SIG-M5 treated with dmso at 0.1 percent for 504 hours (cell line): ENCODE data around the gene BCAR1.
"Not testable (repeated sequence)": the region's sequence is repeated elsewhere in the genome, so short reads cannot be mapped to it uniquely, and the experiment has no call there.

ENCODE experiments used
- DNase-seq: peaks from one replicate; lab custom pipeline; 2025; ENCODE audit not compliant: unreplicated experiment; lab: John Stamatoyannopoulos, UW

Gene BCAR1

GRCh38 chr16:75241412-75241811, 10.0 kb downstream of the BCAR1 start:
- DNase-seq, result no peak

GRCh38 chr16:75240633-75241032, 10.8 kb downstream of the BCAR1 start:
- DNase-seq, result not testable (repeated sequence)

GRCh38 chr16:75239542-75240122, 11.8 kb downstream of the BCAR1 start:
- no peak for DNase-seq

GRCh38 chr16:75238853-75239541, 12.4 kb downstream of the BCAR1 start:
- DNase-seq, result no peak

- DNase-seq, result no peak
Observed at GRCh38 chr16:75238132-75238852, 13.1 kb downstream of the BCAR1 start.

- no peak for DNase-seq
Observed at GRCh38 chr16:75237398-75238131, 13.9 kb downstream of the BCAR1 start.

- DNase-seq, result no peak
Observed at GRCh38 chr16:75236736-75237397, 14.6 kb downstream of the BCAR1 start.

GRCh38 chr16:75236232-75236631, 15.2 kb downstream of the BCAR1 start:
- no peak for DNase-seq

- no peak for DNase-seq
Observed at GRCh38 chr16:75235721-75236193, 15.7 kb downstream of the BCAR1 start.

- no peak for DNase-seq
Observed at GRCh38 chr16:75234856-75235696, 16.3 kb downstream of the BCAR1 start.

GRCh38 chr16:75233611-75233938, 17.8 kb downstream of the BCAR1 start:
- no peak for DNase-seq

- DNase-seq, result no peak
Observed at GRCh38 chr16:75231570-75231969, 19.9 kb downstream of the BCAR1 start.

GRCh38 chr16:75230471-75231110, 20.8 kb downstream of the BCAR1 start:
- no peak for DNase-seq

- DNase-seq, result no peak
Observed at GRCh38 chr16:75229172-75230031, 22.0 kb downstream of the BCAR1 start.

- DNase-seq, result no peak
Observed at GRCh38 chr16:75228143-75228976, 23.1 kb downstream of the BCAR1 start.

GRCh38 chr16:75227361-75228142, 23.9 kb downstream of the BCAR1 start:
- DNase-seq, result no peak
